GM18858 (cell line): Measurements from ENCODE around the gene DRC3.
A peak's percentile ranks its signal among the peaks of the same experiment; 100 is the strongest.

ENCODE experiments used
- ATAC-seq: cut with Tn5 transposase; IDR thresholded peaks from one replicate; pipeline ENCODE4 v1.9.1; 2021; ENCODE audit not compliant: unreplicated experiment

DRC3 gene

GRCh38 chr17:18018411-18018921, 45.8 kb downstream of the DRC3 start:
- ATAC-seq = no peak

- ATAC-seq = no peak
Observed at GRCh38 chr17:18019838-18020154, 47.1 kb downstream of the DRC3 start.

GRCh38 chr17:18020971-18021370, 48.3 kb downstream of the DRC3 start:
- no peak for ATAC-seq

GRCh38 chr17:18021372-18021771, 48.7 kb downstream of the DRC3 start:
- no peak for ATAC-seq

- peak; percentile 58 for ATAC-seq
Observed at GRCh38 chr17:18025241-18025944, 52.7 kb downstream of the DRC3 start.

GRCh38 chr17:18025945-18026776, 53.5 kb downstream of the DRC3 start:
- no peak for ATAC-seq

- ATAC-seq = no peak
Observed at GRCh38 chr17:18027280-18027679, 54.6 kb downstream of the DRC3 start.

- no peak for ATAC-seq
Observed at GRCh38 chr17:18028114-18028951, 55.7 kb downstream of the DRC3 start.

GRCh38 chr17:18028952-18029540, 56.4 kb downstream of the DRC3 start:
- ATAC-seq = no peak

GRCh38 chr17:18031955-18032354, 59.3 kb downstream of the DRC3 start:
- no peak for ATAC-seq

- ATAC-seq = peak; percentile 53
Observed at GRCh38 chr17:18033442-18034099, 60.9 kb downstream of the DRC3 start.

- no peak for ATAC-seq
Observed at GRCh38 chr17:18035704-18036103, 63.0 kb downstream of the DRC3 start.

GRCh38 chr17:18037486-18037885, 64.8 kb downstream of the DRC3 start:
- ATAC-seq = no peak

GRCh38 chr17:18038149-18038850, 65.6 kb downstream of the DRC3 start:
- ATAC-seq = no peak

- peak; percentile 82 for ATAC-seq
Observed at GRCh38 chr17:18038861-18039534, 66.3 kb downstream of the DRC3 start, which contains the start of the genes ATPAF2 and GID4. Gene ATPAF2 (minus strand): TSS chr17:18039168. CDS start chr17:18039013, 155 bp downstream. Gene GID4 (plus strand): TSS chr17:18039408. CDS start chr17:18039465, 57 bp downstream.

- ATAC-seq = no peak
Observed at GRCh38 chr17:18039535-18040260, 67.0 kb downstream of the DRC3 start.

- ATAC-seq = no peak
Observed at GRCh38 chr17:18040261-18040858, 67.7 kb downstream of the DRC3 start.

GRCh38 chr17:18041776-18042175, 69.1 kb downstream of the DRC3 start:
- no peak for ATAC-seq
